ENCODE results near the gene NDUFS2.
"Not testable (repeated sequence)": the region's sequence is repeated elsewhere in the genome, so short reads cannot be mapped to it uniquely, and the experiment has no call there.

Gene NDUFS2

GRCh38 chr1:161219078-161219892 lies 17.1 kb downstream of the NDUFS2 start:
- no peak for DNase-seq (ENCODE audit: low read depth, low spot score)

- DNase-seq (ENCODE audit: low read depth, low spot score): no peak
Observed at GRCh38 chr1:161220002-161220401, 17.8 kb downstream of the NDUFS2 start.

GRCh38 chr1:161222175-161223019 lies 20.2 kb downstream of the NDUFS2 start:
- DNase-seq (ENCODE audit: low read depth, low spot score): no peak

GRCh38 chr1:161223805-161224694 lies 21.9 kb downstream of the NDUFS2 start:
- DNase-seq (ENCODE audit: low read depth, low spot score): no peak

GRCh38 chr1:161224695-161225087 lies 22.5 kb downstream of the NDUFS2 start:
- not testable (repeated sequence) for DNase-seq (ENCODE audit: low read depth, low spot score)

GRCh38 chr1:161225178-161225533 lies 23.0 kb downstream of the NDUFS2 start:
- no peak for DNase-seq (ENCODE audit: low read depth, low spot score)

- DNase-seq (ENCODE audit: low read depth, low spot score): peak; percentile 82
Observed at GRCh38 chr1:161225534-161226319, 23.6 kb downstream of the NDUFS2 start, which contains the start of gene TOMM40L. TOMM40L (plus strand) TSS chr1:161226060; CDS start chr1:161226490, 430 bp downstream.

- no peak for DNase-seq (ENCODE audit: low read depth, low spot score)
Observed at GRCh38 chr1:161226320-161226711, 24.1 kb downstream of the NDUFS2 start.

- DNase-seq (ENCODE audit: low read depth, low spot score): no peak
Observed at GRCh38 chr1:161226759-161227158, 24.6 kb downstream of the NDUFS2 start.

GRCh38 chr1:161227196-161227871 lies 25.2 kb downstream of the NDUFS2 start:
- DNase-seq (ENCODE audit: low read depth, low spot score): peak; percentile 80

- no peak for DNase-seq (ENCODE audit: low read depth, low spot score)
Observed at GRCh38 chr1:161228032-161228431, 25.9 kb downstream of the NDUFS2 start.

- no peak for DNase-seq (ENCODE audit: low read depth, low spot score)
Observed at GRCh38 chr1:161229896-161230295, 27.7 kb downstream of the NDUFS2 start.

GRCh38 chr1:161230762-161231161 lies 28.6 kb downstream of the NDUFS2 start:
- DNase-seq (ENCODE audit: low read depth, low spot score): no peak

GRCh38 chr1:161233102-161233501 lies 30.9 kb downstream of the NDUFS2 start:
- DNase-seq (ENCODE audit: low read depth, low spot score): no peak

GRCh38 chr1:161235957-161236775 lies 34.0 kb downstream of the NDUFS2 start:
- no peak for DNase-seq (ENCODE audit: low read depth, low spot score)

GRCh38 chr1:161238039-161238473 lies 35.9 kb downstream of the NDUFS2 start, which contains the start of gene NR1I3:
NR1I3 (minus strand) TSS chr1:161238203; CDS start chr1:161236565, 1,638 bp downstream.
- no peak for DNase-seq (ENCODE audit: low read depth, low spot score)

GRCh38 chr1:161241682-161242081 lies 39.5 kb downstream of the NDUFS2 start:
- DNase-seq (ENCODE audit: low read depth, low spot score): no peak

GRCh38 chr1:161242313-161242712 lies 40.1 kb downstream of the NDUFS2 start:
- no peak for DNase-seq (ENCODE audit: low read depth, low spot score)

- DNase-seq (ENCODE audit: low read depth, low spot score): no peak
Observed at GRCh38 chr1:161244888-161245287, 42.7 kb downstream of the NDUFS2 start.

Measured in activated CD4-positive, CD25-positive, alpha-beta regulatory T cell treated with anti-CD3 and anti-CD28 coated beads, Interleukin-2, amount 50 U/mL, for 16 hours (primary cell).